HG02759 (cell line): ENCODE measurements around the gene SPATA12.
"Not testable (repeated sequence)": the region's sequence is repeated elsewhere in the genome, so short reads cannot be mapped to it uniquely, and the experiment has no call there.

ENCODE experiments used
- ATAC-seq: cut with Tn5 transposase; IDR thresholded peaks from one replicate; pipeline ENCODE4 v1.9.1; 2021; ENCODE audit warnings: mild to moderate bottlenecking, moderate library complexity; ENCODE audit not compliant: unreplicated experiment

Gene SPATA12

DNA sequence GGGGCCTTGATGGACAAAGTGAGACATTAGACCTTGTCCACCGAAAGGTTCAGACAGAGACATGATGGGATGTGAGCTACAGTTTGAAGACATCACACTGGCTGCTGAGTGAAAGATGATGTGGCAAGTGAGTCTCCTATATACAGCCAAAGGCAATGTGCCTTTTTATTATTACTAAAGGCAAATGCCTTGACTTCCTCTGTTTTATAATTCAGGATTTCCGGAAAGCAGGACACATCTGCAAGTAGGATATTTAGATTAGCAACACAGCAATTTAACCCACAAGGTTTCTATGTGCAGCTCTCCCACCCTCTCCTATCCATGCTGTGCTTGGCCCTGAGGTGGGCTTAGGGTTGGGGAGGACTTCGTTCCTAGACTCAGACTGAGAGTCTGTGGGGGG is 20.7 kb downstream of the SPATA12 start:
- no peak for ATAC-seq

DNA sequence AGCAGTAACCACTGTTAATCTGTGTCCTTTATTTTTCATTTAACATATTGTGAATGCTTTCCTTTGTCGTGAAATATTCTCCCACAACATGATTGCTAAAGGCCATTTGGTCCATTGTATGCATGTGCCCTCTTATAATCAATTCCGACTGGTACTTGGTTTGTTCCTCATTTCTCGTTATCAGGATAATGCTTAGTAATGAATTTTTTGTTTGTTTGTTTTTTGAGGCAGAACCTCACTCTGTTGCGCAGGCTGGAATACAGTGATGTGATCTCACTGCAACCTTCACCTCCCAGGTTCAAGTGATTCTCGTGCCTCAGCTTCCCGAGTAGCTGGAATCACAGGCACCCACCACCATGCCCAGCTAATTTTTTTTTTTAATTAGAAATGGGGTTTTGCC is 22.0 kb downstream of the SPATA12 start:
- no peak for ATAC-seq

DNA sequence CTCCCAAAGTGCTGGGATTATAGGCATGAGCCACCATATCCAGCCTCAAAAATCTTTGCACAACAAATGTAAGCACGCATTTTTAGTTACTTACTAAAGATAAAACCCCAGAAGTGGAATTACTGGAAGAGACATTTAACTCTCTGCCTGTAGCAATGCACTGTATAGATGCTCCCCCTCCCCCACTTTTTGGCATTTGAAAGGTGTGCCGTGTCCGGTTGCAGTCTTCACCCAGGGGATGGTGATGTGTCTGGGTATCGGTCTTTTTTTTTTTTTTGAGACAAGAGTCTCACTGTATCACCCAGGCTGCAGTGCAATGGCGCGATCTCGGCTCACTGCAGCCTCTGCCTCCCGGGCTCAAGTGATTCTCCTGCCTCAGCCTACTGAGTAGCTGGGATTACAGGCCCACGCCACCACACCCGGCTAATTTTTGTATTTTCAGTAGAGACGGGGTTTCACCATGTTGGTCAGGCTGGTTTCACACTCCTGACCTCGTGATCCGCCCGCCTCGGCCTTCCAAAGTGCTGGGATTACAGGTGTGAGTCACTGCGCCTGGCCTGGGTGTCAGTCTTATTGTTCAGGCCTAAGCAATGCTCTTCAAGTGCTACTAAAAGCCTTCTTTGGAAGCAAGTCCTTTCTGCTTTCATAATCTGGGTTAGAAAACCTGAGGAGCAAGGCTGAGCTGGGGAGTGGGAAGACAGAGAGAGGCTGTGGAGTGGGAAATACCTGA is 23.0 kb downstream of the SPATA12 start:
- ATAC-seq: not testable (repeated sequence)

DNA sequence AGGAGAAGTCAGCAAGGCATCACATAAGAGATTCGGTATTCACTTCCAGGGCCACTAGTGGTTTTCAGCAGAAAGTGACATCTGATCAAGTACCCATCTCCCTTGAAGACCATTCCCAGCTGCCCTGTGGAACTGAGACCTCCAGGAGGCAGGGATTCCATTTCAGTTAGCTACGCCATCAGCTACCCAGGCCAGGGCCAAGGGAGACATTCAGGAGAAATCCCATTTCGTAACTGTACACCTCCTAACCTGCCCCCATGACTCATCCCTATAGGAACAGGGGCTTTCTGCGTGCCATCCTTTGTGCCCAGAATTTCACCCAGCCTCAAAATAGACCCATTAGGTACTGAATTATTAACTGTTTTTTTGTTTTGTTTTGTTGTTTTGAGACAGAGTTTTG is 24.7 kb downstream of the SPATA12 start:
- ATAC-seq: no peak

DNA sequence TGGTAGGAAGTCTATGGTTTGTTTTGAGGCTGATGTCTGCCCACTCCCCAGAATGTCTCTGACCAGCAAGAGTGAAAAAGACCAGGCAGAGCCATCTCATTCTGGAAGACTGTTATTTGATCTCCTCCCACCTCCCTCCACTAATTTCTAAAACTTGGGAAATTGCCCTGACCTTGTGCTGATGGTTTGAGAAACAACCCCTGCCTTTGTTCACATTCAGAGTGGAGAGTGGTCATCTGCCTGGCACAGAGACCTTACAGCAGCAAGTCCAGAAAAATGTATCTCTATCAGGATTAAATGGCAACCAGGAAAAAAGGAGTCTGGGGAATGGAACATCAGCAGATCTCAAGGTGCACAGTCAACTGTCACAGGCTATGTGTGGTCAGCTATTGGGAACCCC is 25.7 kb downstream of the SPATA12 start:
- ATAC-seq: no peak

DNA sequence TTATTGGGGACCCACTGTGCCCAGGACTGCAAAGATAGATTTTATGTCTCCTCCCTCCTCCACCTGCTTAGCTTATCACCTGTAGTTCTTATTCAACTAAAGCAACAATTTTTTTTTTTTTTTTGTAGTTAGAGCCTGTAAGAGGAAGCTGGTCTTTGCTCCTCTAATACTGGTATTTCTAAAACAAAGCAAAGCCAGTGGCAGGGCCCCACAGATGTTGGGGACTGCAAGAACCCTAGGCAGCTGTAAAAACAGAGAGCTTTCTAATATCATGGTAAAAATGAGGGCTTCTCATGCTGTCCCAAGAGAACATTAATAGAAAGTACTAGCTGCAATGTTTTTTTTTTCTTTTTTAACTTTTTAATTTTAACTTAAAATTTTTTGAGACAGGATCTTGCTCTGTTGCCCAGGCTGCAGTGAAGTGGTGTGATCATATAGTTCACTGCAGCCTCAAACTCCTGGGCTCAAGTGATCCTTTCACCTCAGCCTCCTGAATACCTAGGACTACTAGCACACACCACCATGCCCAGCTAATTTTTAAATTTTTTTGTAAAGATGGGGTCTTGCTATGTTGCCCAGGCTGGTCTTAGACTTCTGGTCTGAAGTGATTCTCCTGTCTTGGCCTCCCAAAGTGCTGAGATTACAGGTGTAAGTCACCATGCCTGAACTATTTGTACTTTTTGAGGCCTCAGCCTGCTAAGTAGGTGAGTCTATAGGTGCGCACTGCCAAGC is 27.1 kb downstream of the SPATA12 start:
- ATAC-seq: no peak

DNA sequence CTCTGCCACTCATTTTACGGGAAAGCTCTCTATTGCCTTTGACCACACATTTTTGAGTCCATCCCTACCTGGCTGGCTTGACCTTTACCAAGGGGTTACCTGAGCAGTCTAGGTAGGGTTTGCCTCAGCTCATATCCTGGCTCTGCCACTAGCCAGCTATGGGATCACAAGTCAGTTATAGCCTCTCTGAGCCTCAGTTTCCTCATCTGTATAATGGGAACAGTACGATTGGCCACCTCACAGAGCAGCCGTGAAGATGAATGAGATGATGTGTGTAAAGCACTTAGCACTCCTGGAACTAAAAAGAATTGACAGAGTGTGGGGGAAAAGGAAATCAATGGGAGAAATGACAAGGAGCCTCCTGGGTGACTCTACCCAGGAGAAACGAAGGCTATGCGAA is 28.0 kb downstream of the SPATA12 start:
- no peak for ATAC-seq

DNA sequence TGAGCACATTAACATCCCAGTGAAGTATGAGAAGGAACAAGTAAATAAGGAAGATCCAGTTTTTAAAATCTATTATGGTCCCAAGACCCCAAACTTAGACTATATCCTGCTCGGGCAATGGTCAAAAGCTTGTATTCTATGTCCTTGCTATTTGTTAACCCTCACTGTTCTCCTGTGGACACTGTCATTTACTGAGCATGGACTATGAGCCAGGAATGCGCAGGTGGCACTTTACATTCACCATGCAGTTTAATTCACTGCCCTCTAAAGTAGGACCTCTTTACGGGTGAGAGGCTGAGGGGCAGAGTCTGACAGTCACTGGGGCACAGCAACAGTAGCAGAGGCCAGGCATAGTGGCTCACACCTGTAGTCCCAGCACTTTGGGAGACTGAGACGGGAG is 28.6 kb downstream of the SPATA12 start:
- ATAC-seq: no peak

DNA sequence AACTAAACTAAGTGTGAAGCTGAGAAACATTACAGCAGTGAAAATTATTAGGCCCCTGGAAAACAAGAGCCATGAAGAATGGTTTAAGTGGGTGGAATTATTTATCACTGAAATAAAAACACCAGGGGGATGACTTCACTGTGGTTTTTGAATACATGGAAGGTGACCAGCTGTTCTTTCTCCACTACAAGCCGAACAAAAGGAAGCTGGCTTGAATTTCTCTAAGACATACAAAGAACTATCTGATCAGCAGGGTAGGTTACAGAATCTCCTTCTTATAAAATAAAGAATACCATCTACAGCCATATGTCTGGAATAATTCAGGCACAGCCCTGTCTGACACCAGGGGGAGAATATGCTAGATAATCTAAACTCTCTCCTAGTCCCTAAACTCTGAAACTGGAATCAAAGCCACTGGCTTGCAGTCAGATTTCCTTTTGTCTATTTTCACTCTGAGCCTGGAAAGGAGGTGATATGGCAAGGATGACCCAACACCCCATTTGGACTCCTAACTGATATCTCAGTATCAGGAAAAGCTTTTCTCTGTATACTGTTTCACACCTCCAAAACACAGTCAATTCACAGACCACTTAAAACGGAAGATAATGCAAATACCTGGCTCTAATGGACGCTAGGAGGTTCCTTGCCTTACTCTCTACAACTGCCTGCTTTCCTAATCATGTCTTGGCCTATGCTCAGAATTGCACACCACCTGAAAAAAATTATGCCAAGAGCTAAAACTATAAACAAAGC is 31.2 kb downstream of the SPATA12 start:
- no peak for ATAC-seq

DNA sequence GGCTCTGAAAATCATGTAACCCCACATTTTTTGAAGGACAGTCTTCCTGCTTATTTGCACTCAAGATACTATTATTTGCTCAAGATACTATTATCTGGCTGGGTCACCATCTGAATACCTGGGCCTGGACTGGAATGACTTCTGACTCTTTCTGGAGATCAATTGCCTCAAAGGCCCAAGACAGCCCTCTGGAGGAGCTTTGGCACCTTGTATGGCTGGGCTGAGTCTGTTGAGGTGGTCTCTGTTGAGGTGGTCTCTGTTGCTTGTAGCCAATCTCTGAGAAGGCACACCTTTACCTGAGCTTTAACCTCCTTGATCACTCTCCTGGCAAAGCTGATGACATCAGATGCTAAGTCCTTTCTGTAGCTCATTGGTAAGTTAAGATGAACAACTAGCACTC is 33.0 kb downstream of the SPATA12 start:
- no peak for ATAC-seq

DNA sequence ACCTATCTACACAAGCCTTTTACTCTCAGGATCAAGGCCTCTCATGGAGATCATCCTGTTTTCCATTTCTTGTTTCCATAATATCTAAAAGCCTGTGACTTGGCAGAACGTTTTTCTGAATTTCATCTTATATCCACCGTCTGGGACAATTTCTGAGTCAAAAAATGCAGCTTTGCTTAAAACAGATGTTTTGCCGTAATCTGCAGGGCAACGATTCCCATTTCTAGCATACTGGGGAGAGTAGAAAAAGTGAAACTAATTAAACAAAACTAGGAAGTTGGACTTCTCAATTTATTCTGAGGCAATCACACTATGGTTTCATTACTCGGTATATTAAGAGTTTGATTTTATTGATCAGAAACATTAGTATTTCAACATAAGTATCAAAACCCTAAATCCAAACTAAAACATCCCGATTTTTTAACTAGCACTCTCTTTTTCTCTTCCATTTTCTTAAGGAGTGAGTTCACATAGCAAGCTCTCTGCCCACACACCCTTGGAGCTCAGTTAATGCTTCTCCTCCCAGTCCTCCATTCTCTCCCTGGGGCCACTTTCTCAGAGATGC is 33.6 kb downstream of the SPATA12 start:
- ATAC-seq: no peak

DNA sequence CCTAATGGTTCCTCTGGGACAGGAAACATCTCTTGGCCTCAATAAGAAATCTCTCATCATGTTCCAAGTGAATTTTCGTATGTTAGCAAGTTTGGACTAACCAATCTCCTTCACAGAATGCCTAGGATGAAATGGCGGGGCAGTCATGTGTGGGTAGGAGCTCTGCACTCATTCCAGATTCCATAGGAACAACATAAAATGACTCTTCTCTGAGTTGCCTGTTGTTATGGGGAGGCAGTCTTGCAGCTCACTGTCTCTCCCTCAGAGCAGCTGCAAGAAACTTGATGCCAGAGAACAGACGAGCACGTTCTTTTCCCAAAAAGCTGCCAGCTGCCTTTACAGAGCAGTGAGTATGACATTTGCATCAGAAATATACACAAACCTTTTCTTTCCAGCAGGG is 34.1 kb downstream of the SPATA12 start:
- no peak for ATAC-seq

DNA sequence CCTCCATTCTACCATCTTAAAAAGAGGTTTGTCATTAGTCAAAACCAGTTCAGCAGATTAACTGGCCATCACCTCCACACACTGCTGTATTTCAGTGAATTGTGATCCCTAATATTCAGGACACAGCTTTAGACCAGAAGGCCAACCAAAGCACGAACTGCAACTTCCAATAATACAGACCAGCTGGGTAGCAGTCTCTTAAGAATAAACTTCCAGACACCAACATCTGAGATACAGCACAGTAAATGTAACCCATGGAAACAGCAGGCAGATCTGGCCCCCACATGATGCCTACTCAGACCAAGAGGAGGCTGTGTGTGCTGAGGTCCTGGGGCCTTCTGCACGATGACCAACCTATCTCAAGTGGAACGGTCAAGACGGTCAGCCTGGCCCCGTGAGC is 34.9 kb downstream of the SPATA12 start:
- ATAC-seq: no peak

DNA sequence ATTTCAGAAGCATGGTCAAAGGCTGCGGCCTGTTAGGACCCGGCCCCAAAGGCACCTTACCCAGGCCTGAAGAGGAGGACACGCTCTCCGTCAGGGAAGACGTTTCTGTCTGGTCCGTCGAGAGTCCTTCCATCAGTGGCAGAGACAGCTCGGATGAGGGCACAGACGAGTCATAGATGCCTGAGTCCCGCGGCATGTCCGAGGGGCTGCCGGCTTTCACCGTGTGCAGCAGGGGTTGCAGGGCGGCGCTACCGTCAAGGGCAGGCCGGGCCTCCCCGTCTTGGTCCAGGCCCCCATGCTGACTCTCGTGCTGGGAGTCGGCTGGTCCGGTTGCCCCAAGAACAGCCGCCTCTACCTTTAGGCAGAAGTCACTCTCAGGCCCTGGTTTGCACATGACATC is 37.1 kb downstream of the SPATA12 start:
- ATAC-seq: no peak

DNA sequence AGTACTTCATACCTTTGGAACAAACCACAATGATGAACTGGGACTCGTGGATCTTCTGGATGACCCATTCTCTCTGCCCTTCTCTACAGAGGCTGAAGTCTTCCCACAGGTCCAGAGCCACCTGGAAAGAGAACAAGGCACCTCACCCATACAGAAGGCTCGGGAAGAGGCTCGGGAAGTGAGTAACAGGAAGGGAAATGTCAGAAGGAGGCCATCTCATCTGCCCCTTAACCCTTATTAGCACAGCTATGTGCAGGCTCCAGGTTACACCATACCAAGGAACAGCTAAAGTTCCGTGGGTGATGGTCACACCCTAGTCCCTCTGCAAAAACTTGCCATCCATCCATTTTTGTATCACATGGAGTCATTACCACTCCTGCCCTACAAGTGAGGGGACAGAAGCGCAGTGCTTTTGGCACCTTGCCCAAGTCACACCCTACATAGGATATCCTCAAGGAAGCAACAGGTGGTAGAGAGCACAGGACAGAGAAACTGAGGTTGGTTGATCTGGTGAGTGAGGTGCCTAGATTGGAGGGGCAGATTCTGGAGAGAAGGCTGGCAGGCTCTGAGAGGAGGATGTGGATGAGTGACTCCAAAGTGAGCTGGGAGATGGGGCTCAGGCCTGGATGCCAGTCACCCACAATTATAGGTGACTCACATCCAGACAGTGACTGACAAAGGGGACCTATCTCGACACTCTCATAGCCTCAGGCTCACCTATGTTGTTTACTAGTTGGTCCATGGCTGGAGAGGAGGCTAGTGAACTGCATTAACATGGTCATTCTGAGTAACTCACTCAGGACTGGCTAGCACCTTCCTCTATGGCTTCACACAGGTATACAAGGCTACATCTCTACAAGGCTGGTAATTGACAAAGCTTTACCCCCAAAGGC is 38.2 kb downstream of the SPATA12 start:
- no peak for ATAC-seq

DNA sequence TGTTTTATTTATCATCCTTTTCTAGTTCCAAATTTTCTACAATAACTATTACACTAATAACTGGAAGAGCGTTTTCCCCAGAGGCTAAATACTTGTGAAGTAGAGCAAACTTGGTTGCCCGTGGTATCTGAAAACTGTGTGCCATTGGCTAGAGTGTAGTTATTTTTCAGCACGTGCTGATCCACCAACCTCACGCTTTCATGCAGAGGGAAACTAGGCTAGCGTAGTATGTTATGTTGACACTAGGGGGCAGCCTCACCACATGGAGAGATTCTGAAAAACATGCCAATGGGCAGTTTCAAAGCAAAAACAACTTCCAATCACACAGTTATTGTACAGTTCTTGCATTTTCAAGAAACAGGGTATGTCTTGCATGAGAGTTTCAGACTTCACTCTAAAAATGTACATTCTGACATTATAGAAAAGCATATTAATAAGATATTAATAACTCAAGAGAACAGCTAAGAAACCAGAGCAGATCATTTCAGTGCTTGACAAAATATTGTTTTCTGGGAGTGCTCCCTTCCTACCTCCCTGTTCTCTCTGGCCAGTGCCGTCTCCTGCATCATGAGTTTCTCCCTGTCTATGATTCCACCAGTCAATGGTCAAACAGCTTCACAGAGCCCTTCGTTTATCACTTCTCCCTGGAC is 39.7 kb downstream of the SPATA12 start:
- peak; percentile 56 for ATAC-seq

DNA sequence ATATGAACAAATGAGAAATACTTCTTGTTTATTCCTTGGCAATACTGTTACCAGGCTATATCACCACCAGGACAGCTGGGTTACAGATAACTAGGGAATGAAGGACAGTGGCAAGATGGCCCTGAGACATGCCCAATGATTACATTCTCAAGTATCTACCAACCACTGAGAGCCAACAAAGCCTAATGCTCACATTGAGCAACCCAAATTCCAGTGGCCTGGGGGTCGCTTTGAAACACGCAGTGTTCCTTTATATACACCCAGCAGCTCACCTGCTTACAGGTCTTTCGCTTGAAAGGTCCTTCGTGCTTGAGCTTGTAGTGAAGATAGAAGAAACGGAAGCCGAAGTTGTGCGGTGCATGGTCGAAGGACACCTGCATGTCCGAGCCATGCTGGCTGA is 45.1 kb downstream of the SPATA12 start:
- no peak for ATAC-seq

DNA sequence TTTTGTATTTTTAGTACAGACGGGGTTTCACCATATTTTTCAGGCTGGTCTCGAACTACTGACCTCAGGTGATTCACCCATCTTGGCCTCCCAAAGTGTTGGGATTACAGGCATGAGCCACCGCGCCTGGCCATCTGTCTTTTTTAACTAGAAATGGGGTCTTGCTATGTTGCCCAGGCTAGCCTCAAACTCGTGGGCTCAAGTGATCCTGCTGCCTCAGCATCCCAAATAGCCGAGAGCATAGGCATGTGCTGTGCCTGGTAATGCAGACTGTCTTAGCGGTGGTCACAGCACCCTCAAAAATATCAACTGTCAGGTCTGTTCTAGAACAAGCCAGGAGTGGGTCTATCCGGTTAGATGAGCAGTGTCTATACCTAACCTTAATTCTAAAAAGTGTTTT is 48.2 kb downstream of the SPATA12 start:
- no peak for ATAC-seq

DNA sequence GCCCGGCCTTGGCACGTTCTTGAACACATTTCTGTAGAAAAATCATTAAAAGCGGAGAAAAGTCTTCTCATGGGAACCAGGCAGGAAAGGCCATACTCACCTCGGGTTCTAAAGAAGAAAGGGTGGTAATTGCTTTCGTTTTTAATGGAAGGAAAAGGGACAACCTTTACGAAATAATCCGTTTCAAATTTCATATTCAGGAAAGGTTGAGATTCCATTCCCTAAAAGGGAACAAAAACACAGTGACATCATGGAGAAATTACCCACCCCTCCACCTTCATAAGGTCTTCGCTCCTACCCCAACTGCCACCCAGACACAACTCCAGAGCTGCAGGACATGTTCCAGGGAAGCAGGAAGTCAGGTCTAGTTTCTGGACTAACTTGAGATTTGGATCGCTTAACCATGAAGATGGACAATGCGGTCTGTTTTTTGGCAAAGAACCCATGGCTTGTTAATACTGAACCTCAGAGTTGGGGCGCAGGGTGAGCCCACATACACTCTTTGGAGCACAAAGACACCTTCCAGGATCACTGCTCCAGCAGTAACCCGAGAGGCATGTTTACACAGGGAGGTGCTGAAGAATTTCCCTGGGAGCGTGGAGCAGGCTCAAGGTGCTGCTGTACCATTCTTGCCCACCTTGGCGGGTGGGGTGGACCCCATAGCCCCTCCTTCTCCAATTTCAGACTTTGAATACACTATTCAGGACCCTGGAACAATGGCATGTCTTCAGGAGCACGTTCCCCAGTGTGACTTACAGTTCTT is 49.2 kb downstream of the SPATA12 start:
- no peak for ATAC-seq
